Dedifferentiated amniotic fluid mesenchymal stem cell (primary cell): ENCODE data around the gene GLIPR2.
"Not testable (repeated sequence)": the region's sequence is repeated elsewhere in the genome, so short reads cannot be mapped to it uniquely, and the experiment has no call there.

Experiments
- DNase-seq: peaks from one replicate; pipeline ENCODE4 v3.0.0-alpha.2; 2016; ENCODE audit errors: extremely low spot score

Gene GLIPR2

GRCh38 chr9:36123515-36123914 lies 13.0 kb upstream of the GLIPR2 start:
- no peak for DNase-seq

DNA sequence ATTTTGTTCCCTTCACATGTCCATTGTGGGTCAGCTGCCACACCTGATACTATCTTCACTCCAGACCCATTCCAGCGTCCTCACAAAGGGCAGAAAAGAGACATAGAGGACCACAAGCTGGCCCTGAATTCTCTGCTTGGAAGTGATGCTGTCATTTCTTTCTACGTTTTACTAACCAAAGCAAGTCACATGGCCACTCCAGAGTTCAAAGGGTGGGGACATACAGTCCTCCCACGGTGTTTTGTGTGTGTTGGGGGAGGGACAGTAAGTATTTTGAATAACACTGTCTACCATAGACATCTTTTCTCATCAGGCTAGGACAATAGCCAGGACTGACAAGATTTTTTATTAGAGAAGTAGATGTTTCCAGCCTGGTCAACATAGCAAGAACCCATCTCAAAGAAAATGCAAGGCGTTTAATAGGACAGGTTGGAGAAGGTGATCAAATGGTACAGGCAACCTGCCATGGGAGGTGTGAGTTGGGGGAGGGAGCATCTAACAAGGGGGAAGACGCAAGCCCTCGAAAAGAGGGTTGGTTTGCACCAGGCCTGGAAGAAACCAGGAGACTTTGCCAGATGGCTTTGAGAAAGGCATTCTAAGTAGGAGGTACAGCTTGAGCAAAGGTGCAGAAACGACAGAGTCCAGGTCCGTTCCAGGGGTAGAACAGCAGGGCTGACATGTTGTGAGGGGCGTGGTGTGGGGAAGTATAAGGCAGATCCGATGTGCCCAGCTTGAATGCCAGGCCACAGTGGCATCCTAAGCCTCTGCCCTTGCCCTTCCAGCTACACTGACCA lies 11.3 kb upstream of the GLIPR2 start:
- DNase-seq: no peak

DNA sequence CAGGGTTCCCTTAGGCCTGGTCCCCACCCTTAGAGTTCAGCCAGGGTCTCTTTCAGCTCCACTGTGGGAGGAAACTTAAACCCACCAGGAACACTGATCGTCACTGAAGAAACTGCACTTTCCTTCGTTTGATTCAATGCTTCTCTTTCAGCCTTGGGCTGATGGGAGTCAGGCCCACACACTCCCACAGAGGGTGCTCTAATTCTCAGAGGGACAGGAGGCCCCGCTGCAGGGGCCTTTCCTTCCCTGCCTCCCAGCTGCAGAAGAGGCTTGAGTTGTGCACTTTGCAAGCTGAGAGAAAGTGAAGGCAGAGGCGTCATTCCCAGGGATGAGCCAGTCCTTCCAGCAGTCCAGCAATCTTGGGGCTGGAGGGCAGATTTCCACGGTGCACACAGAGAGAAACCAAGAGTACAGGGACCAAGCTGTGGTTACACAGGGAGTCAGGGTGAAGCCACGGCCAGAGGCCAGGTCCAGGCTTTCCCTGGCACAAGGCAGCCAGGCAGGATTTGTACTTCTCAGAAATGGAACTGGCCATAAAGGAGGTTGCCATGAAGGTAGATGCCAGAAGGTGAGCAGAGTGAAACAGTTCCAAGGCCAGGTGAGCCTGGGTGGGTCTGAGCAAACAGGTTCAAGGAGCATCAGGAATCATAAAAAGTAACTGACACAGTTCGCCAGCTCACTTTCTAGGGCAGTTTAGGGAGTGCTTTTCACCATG lies 10.4 kb upstream of the GLIPR2 start:
- no peak for DNase-seq

DNA sequence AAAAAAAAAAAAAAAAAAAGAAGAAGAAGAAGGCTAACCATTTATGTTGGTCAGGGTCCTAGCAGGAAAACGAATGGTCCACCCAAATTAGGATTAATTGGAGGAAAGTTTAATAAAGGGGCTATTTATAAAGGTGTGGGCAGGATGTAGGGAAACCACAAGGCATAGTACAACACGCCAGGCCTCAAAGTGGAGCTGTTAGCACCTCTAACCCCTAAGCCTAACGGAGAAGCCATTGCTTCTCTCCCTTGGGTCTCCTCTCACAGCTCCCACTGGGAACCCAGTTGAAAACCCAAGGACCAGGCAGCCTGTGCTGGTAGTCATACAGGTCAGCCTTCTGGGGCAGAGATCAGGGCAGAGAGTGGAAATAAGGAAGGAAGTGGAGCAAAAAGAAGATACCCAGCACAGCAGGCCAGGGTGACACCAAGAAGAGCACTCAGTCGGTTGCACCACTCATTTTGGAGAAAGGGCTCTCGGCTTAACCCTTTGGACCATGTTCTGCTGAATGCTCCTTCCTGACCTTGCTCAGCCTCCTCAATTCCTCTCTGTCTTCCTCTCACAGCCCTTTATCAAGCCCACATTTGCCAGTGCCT lies 8.8 kb upstream of the GLIPR2 start:
- no peak for DNase-seq

- no peak for DNase-seq
Measured at GRCh38 chr9:36128349-36128748, 8.2 kb upstream of the GLIPR2 start.

GRCh38 chr9:36129139-36129538 lies 7.4 kb upstream of the GLIPR2 start:
- no peak for DNase-seq

- DNase-seq: not testable (repeated sequence)
Measured at GRCh38 chr9:36131666-36132065, 4.9 kb upstream of the GLIPR2 start.

- DNase-seq: peak; percentile 59
Measured at GRCh38 chr9:36132086-36132485, 4.4 kb upstream of the GLIPR2 start.

DNA sequence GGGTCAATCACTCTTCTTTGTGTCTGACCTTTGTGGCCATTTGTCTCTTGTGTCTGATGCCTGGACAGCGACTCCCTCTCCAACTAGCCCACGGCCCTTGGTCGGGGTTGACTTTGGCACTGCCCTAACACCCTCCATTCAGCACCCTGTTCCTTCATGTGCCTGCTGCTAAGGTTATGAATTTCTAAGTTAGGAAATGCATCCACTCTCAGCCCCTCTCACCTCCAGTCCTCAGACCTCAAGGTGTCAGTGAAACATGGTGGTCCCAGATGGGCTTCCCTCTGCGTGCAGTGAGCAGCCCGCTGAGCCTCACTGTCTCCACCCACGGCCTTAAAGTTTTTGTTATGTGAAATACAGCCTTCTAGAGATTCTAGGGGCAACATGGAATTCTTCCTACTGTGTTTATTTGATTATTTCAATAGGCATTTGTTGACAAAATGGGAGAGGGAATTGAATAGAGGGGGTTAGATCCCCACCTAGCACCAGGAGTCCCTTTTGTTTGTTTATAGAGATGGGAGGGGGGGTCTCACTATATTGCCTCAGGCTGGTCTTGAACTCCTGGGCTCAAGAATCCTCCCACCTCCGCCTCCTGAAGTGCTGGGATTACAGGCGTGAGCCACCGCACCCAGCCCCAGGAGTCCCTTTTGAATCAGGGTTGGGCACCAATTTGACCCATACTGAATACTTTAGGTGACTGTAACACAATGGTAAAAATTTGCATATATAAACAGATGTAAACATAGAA lies 1.6 kb upstream of the GLIPR2 start:
- no peak for DNase-seq

DNA sequence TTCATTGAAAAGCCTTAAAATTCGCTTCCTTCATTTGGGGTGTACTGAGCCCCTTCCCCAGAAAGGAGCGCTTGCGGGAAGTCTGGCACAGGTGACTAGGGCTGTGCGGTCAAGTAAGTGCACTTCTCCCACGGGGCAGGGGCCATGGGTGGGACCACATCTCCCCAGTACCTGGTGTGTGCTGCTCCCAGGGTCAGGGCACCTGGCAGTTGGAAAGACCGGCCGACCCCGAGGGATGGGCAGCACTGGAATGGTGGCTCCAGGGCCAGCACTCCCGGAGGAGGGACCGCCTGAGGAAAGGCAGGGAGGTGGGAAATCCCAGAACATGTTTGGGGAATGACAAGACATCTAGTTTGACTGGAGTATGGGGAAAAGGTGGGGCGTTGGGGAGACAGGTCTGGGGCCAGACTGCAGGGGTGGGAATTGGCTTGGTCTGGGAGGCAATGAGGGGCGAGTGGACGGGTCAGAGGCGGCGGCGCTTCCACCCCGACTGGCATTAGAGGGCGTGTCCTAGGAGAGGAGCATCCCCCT lies 727 bp upstream of the GLIPR2 start:
- DNase-seq: no peak

DNA sequence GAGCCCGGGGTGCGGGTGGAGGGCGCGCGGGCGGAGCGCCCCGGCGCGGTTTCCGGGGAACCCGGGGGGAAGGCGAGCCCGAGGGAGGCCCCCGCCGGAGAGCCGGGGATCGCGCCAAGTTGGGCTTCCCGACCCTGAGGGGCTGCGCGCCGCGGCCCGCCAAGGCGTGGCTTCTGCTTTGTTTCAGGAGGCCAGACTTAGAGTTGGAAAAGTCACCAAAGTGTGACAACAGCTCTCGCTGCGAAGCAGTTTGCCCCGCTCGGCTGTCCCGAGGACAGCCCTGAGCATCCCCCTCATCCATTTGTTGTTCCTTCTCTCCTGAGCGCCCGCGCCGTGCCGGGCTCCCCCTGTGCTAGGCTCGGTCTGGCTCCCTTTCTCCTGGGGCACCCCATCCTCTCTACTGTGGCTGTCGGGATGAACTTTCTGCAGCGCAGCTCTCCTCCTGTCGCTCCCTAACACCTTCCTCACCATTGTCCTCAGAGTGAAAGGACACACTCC lies 410 bp downstream of the GLIPR2 start:
- no peak for DNase-seq

DNA sequence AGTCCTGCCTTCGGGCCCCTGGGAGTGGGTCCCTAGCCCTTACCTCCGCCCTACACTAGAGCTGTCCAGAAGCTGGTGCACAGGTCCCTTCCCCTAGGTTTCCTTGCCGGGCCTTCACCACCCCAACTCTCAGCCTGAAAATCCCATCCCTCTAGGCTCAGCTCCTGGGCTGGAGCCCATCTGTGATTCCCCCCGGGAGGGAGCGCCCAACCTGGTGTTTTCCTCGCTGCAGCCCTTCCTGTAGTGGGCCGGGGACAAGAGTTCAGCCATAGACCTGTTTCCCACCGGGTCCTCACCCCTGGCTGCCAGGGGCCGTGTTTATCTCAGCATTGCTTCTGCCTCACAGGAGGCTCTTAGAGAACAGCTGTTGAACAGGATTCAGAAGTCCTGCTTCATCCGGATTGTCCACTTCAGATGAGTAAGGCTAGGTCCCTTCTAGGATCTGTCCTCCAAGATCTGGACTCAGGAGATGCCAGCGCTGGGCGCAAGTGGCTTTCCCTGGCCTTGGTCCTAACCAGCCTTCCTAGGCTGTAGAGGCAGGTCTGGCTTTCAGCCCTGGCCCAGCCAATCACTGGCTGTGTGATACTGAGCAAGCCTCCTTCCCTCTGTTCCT lies 965 bp downstream of the GLIPR2 start:
- no peak for DNase-seq

- DNase-seq: no peak
Measured at GRCh38 chr9:36138496-36138895, 2.0 kb downstream of the GLIPR2 start.

DNA sequence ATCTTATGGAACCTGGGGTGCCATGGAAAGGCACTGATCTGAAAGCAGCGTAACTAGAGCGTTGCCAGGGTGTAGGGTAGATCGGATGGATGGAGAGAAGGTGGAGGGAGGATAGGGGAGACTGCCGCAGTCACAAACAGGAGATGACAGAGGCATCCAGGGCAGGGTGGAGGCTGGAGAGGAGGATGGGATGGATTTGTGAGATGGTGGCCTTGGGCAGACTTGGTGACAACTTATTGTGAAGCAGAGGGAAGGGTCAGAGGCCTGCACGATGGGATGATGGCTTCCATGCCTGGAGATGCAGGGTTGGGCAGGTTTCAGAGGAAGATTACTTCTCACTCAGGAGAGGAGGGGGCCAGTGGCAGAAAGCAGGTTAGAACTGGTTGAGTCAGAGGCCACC lies 2.4 kb downstream of the GLIPR2 start:
- DNase-seq: no peak

DNA sequence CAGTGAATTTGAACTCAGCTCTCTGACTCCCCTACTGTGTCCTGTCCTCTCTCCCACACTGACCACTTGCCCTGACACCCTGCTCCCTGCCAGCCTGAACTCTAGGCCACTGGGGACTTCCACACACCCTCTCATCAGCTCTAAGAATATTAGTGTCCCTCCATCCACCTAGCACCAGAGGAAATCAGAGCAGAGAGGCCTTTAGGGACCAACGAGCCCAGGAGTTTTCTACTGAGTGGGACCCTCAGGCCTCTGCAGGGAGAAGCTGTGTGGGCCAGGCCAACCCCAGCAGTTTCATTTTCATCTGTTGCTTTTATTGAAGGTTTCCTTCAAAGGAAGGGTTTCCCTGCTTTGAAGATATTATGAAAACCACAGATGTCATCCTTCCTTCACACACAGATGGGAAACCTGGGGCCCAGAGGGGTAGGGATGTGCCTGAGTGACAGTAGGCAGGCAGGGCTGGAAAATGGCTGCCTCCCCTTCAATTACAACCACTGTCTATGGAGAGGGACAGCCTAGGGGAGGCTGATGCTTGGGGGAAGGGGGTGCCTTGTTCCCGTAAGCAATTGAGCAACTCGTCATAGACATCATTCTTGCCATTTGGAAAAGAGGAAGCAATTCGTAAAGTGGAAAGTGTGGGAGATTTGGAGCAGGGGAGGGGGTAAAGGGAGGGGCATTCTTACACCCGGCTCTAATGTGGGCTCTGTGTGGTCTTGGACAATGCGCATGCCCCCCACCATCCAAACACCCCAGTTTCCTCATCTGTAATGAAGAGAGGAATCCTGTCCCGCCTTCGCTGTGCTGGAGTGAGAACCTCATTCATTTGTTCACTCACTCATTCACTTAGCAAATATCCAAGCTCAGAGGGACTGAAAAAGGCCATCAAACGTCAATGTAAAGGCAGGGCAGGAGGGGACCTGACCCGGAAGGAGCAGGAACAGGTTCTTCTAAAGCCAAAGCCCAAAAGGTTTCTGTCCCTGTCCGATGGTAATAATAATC lies 3.9 kb downstream of the GLIPR2 start:
- no peak for DNase-seq

DNA sequence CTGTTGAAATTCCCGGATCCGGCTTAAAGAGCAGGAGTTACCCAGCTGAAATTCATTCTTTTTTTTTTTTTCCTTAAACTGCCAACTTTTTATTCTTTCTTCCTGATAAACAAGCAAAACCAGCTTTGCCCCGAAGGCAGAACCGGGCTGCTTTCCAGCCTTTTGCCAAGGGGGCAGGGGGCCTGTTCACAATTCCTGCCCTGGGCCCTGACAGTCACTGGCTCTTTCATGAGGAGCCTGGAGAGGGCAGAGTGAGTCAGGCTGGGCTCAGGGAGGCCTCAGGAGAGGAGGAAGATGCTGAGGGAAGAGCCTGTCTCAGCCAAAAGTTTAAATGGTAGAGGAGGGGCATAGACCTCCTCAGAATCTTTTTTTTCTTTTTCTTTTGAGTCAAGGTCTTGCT lies 4.8 kb downstream of the GLIPR2 start:
- DNase-seq: no peak

DNA sequence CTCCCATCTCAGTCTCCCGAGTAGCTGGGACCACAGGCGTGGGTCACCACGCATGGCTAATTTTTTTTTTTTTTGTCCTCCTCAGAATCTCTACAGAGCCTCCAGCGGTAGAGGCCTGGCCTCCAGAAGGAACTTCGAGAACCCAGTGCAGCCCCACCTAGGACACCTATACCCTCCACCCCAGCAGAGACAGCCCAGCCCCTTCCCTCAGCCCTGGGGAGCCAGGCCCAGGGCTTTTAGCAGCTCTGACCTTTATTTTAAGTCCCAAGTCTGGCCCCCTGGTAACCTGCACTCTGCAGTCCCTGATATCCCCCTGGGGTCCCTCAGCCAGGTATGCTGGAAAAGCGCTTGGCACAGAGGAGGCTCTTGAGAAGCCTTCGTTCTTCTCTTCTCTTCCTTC lies 5.2 kb downstream of the GLIPR2 start:
- DNase-seq: no peak

DNA sequence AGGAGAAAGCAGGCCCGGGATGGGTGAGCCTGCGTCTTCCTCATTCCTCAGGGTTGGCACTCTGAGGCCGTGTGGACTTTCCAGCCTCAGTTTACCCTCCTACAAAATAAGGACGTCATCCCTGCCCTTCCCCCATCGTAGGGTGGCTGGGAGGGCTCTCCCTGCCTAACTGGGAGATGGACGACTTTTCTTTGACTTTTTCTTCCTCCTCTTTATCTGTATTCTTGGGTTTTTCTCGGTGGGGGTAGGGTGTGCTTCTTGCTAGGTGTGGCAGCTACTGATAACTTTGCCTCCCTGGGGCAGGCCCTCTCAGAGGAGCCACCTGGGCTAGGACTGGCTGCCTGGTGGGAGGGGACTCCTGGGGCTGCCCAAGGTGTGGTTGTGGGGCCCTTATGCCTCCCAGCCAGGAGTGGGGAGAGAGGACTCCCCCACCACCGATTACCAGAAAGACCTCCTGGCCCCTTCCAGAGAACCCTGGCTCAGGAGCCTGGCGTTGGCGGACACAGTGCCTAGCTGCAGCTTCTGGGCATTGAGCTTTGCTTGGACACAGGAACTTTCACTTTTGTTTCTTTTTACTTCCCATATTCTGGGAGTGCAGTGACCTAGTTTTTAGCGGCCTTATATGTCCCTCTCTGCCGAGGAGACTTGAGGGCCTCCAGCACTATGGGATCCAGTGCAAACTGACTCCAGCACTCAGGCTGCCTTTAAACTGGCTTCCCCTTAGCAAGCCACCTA lies 6.1 kb downstream of the GLIPR2 start:
- no peak for DNase-seq

DNA sequence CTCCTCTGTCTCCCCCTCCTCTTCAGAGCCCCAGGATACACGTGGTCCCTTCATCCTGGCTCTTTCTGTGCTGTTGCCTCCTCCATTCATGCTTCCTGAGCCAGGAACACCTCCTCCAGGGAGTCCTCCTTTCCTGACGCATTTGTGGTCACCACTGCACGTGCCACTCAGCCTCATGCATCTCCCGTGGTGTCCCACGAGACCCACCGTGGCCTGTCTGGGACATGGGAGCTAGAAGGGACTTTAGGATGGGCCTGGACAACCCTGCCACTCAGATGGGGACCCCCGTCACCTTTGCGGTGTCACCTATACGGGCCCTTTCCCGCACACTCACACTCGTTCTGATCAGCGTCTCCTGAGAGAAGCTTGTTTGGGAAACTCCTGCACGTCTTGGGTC lies 6.7 kb downstream of the GLIPR2 start:
- no peak for DNase-seq
